Nephron (organoid): ENCODE measurements around the gene MPP7.

Source experiments
- H3K27ac Mint-ChIP-seq, 3 experiments: 2 replicates each; pipeline ENCODE4 v1.8.0; 2020; ENCODE audit warnings: mixed read lengths in 3 of 3, mild to moderate bottlenecking in 2 of 3, moderate library complexity in 1 of 3
- H3K27me3 Mint-ChIP-seq: 2 replicates; pipeline ENCODE4 v1.8.0; 2021; ENCODE audit warnings: low read depth, mild to moderate bottlenecking, moderate library complexity, mixed read lengths
- H3K36me3 Mint-ChIP-seq: 2 replicates; pipeline ENCODE4 v1.8.0; 2020; ENCODE audit warnings: low read depth, mixed read lengths
- H3K4me1 Mint-ChIP-seq: 2 replicates; pipeline ENCODE4 v1.8.0; 2020; ENCODE audit warnings: mixed read lengths
- H3K4me3 Mint-ChIP-seq, 3 experiments: 2 replicates each; pipeline ENCODE4 v1.8.0; 2020; ENCODE audit warnings: mild to moderate bottlenecking in 3 of 3, mixed read lengths in 3 of 3, moderate library complexity in 2 of 3
- H3K9me3 Mint-ChIP-seq: 2 replicates; pipeline ENCODE4 v1.8.0; 2020; ENCODE audit warnings: mixed read lengths
- TF ChIP-seq, protein P1 (sequence below), 3 experiments: fragments of 200-600 bp; sonication (generic); IDR thresholded peaks; one replicate each; pipeline ENCODE4 v1.5.0; 2021; ENCODE audit warnings: antibody characterized with exemption in 3 of 3; ENCODE audit not compliant: unreplicated experiment in 3 of 3

Gene MPP7

DNA sequence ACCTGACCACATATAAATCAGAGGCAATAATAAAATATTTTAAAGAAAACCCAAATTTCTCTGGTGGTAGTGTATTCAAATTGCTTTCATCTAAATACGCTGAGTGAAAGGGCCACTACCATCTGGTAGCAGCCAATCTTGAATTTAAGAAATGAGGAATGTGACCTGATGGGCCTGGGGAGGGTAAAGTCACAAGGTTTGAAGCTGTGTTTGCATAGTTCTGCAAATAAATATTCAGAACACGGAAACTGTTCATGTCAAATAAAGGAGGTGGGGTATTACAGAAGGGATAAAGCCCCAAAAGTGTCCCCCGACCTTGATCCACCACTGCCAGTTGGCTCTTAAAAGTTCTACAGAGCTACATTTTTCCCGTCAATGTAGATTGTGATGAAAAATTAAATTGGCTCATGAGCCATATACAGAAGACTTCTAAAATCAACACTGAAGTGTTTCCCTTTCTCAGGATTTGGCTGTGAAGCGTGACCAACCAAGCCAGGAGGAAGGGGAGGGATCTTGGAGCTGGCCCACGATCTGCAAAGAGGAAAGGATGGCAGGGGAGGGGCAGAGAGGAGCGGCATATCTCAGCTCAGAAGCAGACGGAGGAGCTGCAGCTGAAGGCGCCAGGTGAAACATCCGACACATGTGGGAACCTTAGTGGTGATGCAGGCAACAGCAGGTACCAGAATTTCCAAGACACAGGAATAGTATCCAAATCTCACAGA, 39.6 kb downstream of the MPP7 start:
- Mint-ChIP-seq H3K27ac (peak overlapping the region in 1 of 3 experiments; percentile 52), H3K36me3 (no peaks in the 10 kb centered on the region), H3K9me3 (no peaks in the 10 kb centered on the region), H3K27me3 (peaks cover 5% of the 10 kb centered on the region), H3K4me3 (peak overlapping the region in 1 of 3 experiments; percentile 2), H3K4me1 (no peaks in the 10 kb centered on the region)
- TF ChIP-seq, protein P1, sequence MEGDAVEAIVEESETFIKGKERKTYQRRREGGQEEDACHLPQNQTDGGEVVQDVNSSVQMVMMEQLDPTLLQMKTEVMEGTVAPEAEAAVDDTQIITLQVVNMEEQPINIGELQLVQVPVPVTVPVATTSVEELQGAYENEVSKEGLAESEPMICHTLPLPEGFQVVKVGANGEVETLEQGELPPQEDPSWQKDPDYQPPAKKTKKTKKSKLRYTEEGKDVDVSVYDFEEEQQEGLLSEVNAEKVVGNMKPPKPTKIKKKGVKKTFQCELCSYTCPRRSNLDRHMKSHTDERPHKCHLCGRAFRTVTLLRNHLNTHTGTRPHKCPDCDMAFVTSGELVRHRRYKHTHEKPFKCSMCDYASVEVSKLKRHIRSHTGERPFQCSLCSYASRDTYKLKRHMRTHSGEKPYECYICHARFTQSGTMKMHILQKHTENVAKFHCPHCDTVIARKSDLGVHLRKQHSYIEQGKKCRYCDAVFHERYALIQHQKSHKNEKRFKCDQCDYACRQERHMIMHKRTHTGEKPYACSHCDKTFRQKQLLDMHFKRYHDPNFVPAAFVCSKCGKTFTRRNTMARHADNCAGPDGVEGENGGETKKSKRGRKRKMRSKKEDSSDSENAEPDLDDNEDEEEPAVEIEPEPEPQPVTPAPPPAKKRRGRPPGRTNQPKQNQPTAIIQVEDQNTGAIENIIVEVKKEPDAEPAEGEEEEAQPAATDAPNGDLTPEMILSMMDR (IDR thresholded peaks at IDR 0.05; ENCODE audit: unreplicated experiment in 3 of 3), result no peak

DNA sequence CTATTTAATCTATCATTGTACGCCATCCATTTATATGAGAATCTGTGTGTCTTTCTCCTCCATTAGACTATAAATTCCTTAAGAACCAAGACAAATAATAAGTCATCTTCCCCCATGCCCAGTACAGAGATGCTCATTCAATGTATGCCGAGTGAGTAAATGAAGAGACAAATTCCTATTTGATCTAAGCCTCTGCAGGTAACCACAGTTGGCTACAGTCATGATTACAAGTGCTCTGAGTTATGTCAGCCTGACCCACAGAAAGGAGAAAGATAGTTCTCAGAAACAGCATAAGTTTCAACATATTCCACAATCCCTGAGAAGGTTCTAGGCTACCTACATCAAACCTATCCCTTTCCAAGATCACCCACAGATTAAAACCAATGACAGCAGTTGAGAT, 46.1 kb downstream of the MPP7 start:
- Mint-ChIP-seq H3K36me3 (no peaks in the 10 kb centered on the region), H3K4me3 (no peak overlapping the region), H3K9me3 (no peaks in the 10 kb centered on the region), H3K27ac (no peak overlapping the region), H3K4me1 (peaks cover 6% of the 10 kb centered on the region), H3K27me3 (peaks cover 5% of the 10 kb centered on the region)
- TF ChIP-seq, protein P1 (IDR thresholded peaks at IDR 0.05; ENCODE audit: unreplicated experiment in 3 of 3), result no peak

DNA sequence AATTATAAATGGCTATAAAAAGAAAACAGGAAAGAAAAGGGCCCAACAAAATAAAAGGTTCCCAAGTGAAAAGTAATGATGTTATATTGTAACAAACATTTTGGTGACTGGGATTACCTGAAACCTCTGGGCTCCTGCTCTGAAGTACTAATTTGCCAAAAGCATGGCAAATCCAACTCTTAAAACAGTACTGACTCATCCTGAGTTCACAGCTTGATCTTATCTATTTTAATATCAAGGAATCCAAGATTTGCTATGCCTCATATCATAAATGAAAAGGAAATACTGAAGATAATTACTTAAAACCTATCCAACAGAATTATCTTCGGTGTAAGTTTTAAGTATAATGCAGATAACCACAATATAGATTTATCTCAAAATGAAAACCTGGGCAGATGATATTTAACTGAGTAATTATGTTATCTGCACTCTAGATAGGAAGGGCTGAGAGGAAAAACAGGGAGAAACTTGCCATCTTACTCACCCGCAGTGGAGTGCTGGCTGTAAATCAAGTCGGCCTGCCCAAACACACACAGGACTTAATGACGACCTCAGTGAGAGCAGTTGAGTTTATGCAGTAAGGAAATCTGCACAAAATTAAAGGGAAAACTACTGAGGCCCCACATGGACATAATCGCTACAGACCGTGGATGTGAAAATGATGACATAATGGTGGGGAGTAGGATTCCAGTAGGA, 48.4 kb downstream of the MPP7 start:
- H3K4me3 Mint-ChIP-seq, result no peak overlapping the region
- peaks cover 6% of the 10 kb centered on the region for H3K4me1 Mint-ChIP-seq
- TF ChIP-seq, protein P1 (IDR thresholded peaks at IDR 0.05; ENCODE audit: unreplicated experiment in 3 of 3), result no peak
- no peaks in the 10 kb centered on the region for H3K27me3 Mint-ChIP-seq
- H3K9me3 Mint-ChIP-seq, result no peaks in the 10 kb centered on the region
- H3K36me3 Mint-ChIP-seq, result no peaks in the 10 kb centered on the region
- H3K27ac Mint-ChIP-seq, result peak overlapping the region in 1 of 3 experiments; percentile 21

DNA sequence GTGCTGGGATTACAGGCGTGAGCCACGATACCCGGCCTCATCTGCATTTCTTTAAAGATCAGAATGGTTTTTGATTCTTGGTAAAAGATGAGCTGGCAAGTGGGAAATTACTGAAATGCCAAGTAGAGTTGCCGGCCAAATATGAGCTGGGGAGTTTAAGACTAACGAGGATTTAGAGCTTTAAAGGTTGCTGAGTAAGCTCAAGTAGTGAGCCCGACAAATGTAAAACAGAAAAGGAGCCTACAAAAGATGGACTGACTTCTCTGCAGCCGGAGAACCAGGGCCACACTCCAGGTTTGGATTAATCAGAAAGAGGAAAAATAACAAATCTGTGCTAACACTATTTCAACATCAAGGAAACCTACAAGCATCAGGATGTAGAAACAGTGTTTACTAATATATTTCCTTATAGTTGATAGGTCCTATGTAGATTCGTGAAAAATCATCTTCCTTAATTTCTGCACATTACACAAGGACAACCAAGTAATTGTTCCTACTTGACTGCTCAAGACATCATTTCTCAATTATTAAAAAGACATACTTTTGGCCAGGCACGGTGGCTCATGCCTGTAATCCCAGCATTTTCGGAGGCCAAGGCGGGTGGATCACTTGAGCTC, 49.6 kb downstream of the MPP7 start:
- H3K36me3 Mint-ChIP-seq, result no peaks in the 10 kb centered on the region
- H3K4me3 Mint-ChIP-seq, result no peak overlapping the region
- TF ChIP-seq, protein P1 (IDR thresholded peaks at IDR 0.05; ENCODE audit: unreplicated experiment in 3 of 3), result no peak
- H3K27ac Mint-ChIP-seq, result no peak overlapping the region
- peaks cover 6% of the 10 kb centered on the region for H3K4me1 Mint-ChIP-seq
- H3K9me3 Mint-ChIP-seq, result no peaks in the 10 kb centered on the region
- no peaks in the 10 kb centered on the region for H3K27me3 Mint-ChIP-seq
